WI38 (cell line): ENCODE measurements around the gene HSD11B2.

Source experiments
- H3K4me3 ChIP-seq: 2 replicates; pipeline ENCODE4 v1.5.1; 2011; ENCODE audit warnings: low read depth, mild to moderate bottlenecking, control low read depth, low read length
- CTCF ChIP-seq: IDR thresholded peaks from 2 replicates; pipeline ENCODE4 v1.5.1; 2012; ENCODE audit warnings: low read depth, mild to moderate bottlenecking, control low read depth, low read length

Gene HSD11B2

GRCh38 chr16:67432506-67432890 lies 1.6 kb downstream of the HSD11B2 start:
- TF ChIP-seq CTCF: no peak
- no peak overlapping the region for H3K4me3 ChIP-seq

- H3K4me3 ChIP-seq: no peak overlapping the region
- no peak for TF ChIP-seq CTCF
These were observed 2.3 kb downstream of the HSD11B2 start for GRCh38 chr16:67433131-67433719.

- no peak overlapping the region for H3K4me3 ChIP-seq
- no peak for TF ChIP-seq CTCF
These were observed 4.8 kb downstream of the HSD11B2 start for GRCh38 chr16:67435758-67436164.

- no peak for TF ChIP-seq CTCF
- H3K4me3 ChIP-seq: no peak overlapping the region
These were observed 5.8 kb downstream of the HSD11B2 start for GRCh38 chr16:67436640-67437193.

GRCh38 chr16:67437513-67437912 lies 6.6 kb downstream of the HSD11B2 start:
- TF ChIP-seq CTCF: no peak
- H3K4me3 ChIP-seq: no peak overlapping the region

- no peak overlapping the region for H3K4me3 ChIP-seq
- no peak for TF ChIP-seq CTCF
These were observed 7.3 kb downstream of the HSD11B2 start for GRCh38 chr16:67438098-67438791.

GRCh38 chr16:67438824-67439393 lies 8.0 kb downstream of the HSD11B2 start:
- H3K4me3 ChIP-seq: no peak overlapping the region
- no peak for TF ChIP-seq CTCF
